Measurements from ENCODE around the gene PMS1.

PMS1 gene

DNA sequence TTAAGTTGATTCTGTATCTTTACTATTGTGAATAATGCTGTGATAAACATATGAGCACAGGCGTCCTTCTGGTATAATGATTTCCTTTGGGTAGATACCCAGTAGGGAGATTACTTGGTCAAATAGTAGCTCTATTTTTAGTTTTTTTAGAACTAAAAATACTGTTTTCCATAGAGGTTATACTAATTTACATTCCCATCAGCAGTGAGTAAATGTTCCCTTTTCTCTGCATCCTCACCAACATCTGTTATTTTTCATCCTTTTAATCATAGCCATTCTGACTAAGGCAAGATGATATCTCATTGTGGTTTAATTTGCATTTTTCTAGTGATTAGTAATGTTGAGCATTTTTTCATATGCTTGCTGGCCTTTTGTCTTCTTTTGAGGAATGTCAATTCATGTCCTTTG is 35.1 kb downstream of the PMS1 start:
- Histone ChIP-seq H3K4me3 (replicated peaks; ENCODE audit: insufficient read depth, low read length) (no peak overlapping the region), H3K27me3 (ENCODE audit: insufficient read depth, poor library complexity, severe bottlenecking) (no peaks in the 10 kb centered on the region), H3K27ac (replicated peaks) (no peak overlapping the region)
- TF ChIP-seq SPI1 (IDR thresholded peaks at IDR 0.05; ENCODE audit: borderline replicate concordance, low read depth), result no peak
- TF ChIP-seq GABPA (IDR thresholded peaks at IDR 0.05; ENCODE audit: low read depth), result no peak
- TF ChIP-seq POLR2AphosphoS5 (IDR thresholded peaks at IDR 0.05; ENCODE audit: low read depth), result no peak
- TF ChIP-seq, protein P1, sequence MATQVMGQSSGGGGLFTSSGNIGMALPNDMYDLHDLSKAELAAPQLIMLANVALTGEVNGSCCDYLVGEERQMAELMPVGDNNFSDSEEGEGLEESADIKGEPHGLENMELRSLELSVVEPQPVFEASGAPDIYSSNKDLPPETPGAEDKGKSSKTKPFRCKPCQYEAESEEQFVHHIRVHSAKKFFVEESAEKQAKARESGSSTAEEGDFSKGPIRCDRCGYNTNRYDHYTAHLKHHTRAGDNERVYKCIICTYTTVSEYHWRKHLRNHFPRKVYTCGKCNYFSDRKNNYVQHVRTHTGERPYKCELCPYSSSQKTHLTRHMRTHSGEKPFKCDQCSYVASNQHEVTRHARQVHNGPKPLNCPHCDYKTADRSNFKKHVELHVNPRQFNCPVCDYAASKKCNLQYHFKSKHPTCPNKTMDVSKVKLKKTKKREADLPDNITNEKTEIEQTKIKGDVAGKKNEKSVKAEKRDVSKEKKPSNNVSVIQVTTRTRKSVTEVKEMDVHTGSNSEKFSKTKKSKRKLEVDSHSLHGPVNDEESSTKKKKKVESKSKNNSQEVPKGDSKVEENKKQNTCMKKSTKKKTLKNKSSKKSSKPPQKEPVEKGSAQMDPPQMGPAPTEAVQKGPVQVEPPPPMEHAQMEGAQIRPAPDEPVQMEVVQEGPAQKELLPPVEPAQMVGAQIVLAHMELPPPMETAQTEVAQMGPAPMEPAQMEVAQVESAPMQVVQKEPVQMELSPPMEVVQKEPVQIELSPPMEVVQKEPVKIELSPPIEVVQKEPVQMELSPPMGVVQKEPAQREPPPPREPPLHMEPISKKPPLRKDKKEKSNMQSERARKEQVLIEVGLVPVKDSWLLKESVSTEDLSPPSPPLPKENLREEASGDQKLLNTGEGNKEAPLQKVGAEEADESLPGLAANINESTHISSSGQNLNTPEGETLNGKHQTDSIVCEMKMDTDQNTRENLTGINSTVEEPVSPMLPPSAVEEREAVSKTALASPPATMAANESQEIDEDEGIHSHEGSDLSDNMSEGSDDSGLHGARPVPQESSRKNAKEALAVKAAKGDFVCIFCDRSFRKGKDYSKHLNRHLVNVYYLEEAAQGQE (IDR thresholded peaks at IDR 0.05; ENCODE audit: insufficient replicate concordance, low read depth), result no peak
- TF ChIP-seq, protein P2, sequence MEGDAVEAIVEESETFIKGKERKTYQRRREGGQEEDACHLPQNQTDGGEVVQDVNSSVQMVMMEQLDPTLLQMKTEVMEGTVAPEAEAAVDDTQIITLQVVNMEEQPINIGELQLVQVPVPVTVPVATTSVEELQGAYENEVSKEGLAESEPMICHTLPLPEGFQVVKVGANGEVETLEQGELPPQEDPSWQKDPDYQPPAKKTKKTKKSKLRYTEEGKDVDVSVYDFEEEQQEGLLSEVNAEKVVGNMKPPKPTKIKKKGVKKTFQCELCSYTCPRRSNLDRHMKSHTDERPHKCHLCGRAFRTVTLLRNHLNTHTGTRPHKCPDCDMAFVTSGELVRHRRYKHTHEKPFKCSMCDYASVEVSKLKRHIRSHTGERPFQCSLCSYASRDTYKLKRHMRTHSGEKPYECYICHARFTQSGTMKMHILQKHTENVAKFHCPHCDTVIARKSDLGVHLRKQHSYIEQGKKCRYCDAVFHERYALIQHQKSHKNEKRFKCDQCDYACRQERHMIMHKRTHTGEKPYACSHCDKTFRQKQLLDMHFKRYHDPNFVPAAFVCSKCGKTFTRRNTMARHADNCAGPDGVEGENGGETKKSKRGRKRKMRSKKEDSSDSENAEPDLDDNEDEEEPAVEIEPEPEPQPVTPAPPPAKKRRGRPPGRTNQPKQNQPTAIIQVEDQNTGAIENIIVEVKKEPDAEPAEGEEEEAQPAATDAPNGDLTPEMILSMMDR (IDR thresholded peaks at IDR 0.05; ENCODE audit: insufficient read depth, low read length), result no peak
- DNase-seq (ENCODE audit: low read depth in 1 of 2, low spot score in 1 of 2), result no peak

DNA sequence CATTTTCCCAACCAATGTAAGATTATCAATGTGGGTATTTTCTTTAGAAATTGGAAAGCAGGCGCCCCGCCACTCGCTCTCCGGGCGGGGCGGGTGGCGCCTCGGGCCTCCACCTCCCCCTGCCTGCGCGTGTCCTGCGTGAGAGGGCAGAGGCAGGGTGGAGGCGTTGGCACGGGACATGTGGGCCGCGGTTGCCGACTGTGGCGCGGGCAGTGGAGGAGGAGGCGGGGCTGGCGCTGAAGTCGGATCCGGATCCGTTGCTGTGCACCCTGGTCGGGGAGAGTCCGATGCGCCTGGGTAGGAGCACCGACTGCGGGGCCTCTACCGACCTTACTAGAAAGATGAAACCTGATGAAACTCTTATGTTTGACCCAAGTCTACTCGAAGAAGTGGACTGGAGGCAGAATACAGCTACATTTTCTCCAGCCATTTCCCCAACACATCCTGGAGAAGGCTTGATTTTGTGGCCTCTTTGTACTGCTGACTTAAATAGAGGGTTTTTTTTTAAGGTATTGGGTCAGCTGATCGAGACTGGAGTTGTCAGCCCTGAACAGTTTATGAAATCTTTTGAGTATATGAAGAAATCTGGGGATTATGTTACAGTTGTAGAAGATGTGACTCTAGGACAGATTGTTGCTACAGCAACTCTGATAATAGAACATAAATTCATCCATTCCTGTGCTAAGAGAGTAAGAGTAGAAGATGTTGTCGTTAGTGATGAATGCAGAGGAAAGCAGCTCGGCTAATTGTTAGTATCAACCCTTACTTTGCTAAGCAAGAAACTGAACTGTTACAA is 37.9 kb downstream of the PMS1 start:
- Histone ChIP-seq H3K27ac (replicated peaks) (no peak overlapping the region), H3K27me3 (ENCODE audit: insufficient read depth, poor library complexity, severe bottlenecking) (no peaks in the 10 kb centered on the region), H3K4me3 (replicated peaks; ENCODE audit: insufficient read depth, low read length) (no peak overlapping the region; the same call in 1 of the 2 replicates)
- TF ChIP-seq SPI1 (IDR thresholded peaks at IDR 0.05; ENCODE audit: borderline replicate concordance, low read depth) (no peak), GABPA (IDR thresholded peaks at IDR 0.05; ENCODE audit: low read depth) (no peak), POLR2AphosphoS5 (IDR thresholded peaks at IDR 0.05; ENCODE audit: low read depth) (no peak)
- TF ChIP-seq, protein P1 (IDR thresholded peaks at IDR 0.05; ENCODE audit: insufficient replicate concordance, low read depth), result no peak
- TF ChIP-seq, protein P2 (IDR thresholded peaks at IDR 0.05; ENCODE audit: insufficient read depth, low read length), result no peak
- no peak for DNase-seq (ENCODE audit: low read depth in 1 of 2, low spot score in 1 of 2)

- no peak for TF ChIP-seq SPI1 (IDR thresholded peaks at IDR 0.05; ENCODE audit: borderline replicate concordance, low read depth)
- TF ChIP-seq GABPA (IDR thresholded peaks at IDR 0.05; ENCODE audit: low read depth), result no peak
- TF ChIP-seq, protein P1 (IDR thresholded peaks at IDR 0.05; ENCODE audit: insufficient replicate concordance, low read depth), result no peak
- Histone ChIP-seq H3K27ac (replicated peaks) (no peak overlapping the region), H3K4me3 (replicated peaks; ENCODE audit: insufficient read depth, low read length) (no peak overlapping the region), H3K27me3 (ENCODE audit: insufficient read depth, poor library complexity, severe bottlenecking) (no peaks in the 10 kb centered on the region)
- DNase-seq (ENCODE audit: low read depth in 1 of 2, low spot score in 1 of 2), result no peak
Measured at GRCh38 chr2:189824694-189825396, 40.6 kb downstream of the PMS1 start.
